GM23338 (cell line): ENCODE results near the gene GPC5.

ENCODE experiments used
- CREB1 ChIP-seq: fragments of 250-450 bp; sonication (Bioruptor Pico); IDR thresholded peaks from 2 replicates; pipeline ENCODE4 v1.5.0; 2020; ENCODE audit warnings: low read depth, mild to moderate bottlenecking, moderate library complexity
- CTCF ChIP-seq, 2 experiments: fragments of 200-600 bp in 1 of 2; sonication (generic) in 1 of 2; conservative IDR thresholded peaks; 2 replicates each; pipeline versions ENCODE4 v1.5.1 to v1.6.1; 2016 to 2017; ENCODE audit warnings: antibody characterized with exemption in 2 of 2, low read depth in 2 of 2, mild to moderate bottlenecking in 2 of 2, moderate library complexity in 1 of 2
- EZH2 ChIP-seq: fragments of 200-600 bp; sonication (generic); IDR thresholded peaks from one replicate; pipeline ENCODE4 v1.8.0; 2017; ENCODE audit warnings: antibody characterized with exemption, mild to moderate bottlenecking, low read depth; ENCODE audit not compliant: unreplicated experiment

- TF ChIP-seq CTCF (conservative IDR thresholded peaks at IDR 0.05; ENCODE audit: low read depth in 2 of 2) = no peak
- no peak for TF ChIP-seq EZH2
- no peak for TF ChIP-seq CREB1 (CRISPR knock-in tag)
These were observed 41.4 kb upstream of the GPC5 start for GRCh38 chr13:91356919-91357612.
